IMR-90 (cell line): ENCODE results near the gene TRDMT1. TPM values are rescaled to one million over a fixed set of nuclear protein-coding genes. Genes with fewer than 3 reads are reported as not detected.

ENCODE experiments used
- ATAC-seq: fragments of 200-7000 bp; cut with Tn5 transposase; 2 replicates; pipeline ENCODE4 v1.9.1; 2020; ENCODE audit warnings: low read depth, mild to moderate bottlenecking, moderate library complexity
- BruUV-seq: library from RNA; stranded (reverse); fragments of 400-500 nt; replicated peaks from 2 replicates; lab custom pipeline; 2021; lab: Mats Ljungman, UMichigan
- CTCF ChIA-PET: fragments of 300-600 bp; formaldehyde crosslinking; extraction: SDS; loops from one replicate; lab custom pipeline; 2021; ENCODE audit warnings: antibody characterized with exemption; lab: Yijun Ruan, JAX
- POLR2A ChIA-PET: fragments of 300-600 bp; sonication (Branson Sonifier 250); formaldehyde crosslinking; loops from one replicate; lab custom pipeline; 2022; ENCODE audit warnings: antibody characterized with exemption; ENCODE audit not compliant: unreplicated experiment; lab: Charles Lee
- DNase-seq: peaks from one replicate; pipeline ENCODE4 v3.0.0; 2013
- H2AFZ ChIP-seq: replicated peaks from 2 replicates; pipeline ENCODE3; 2013; ENCODE audit warnings: low read length, mild to moderate bottlenecking; ENCODE audit not compliant: poor library complexity
- H2AK5ac ChIP-seq: 2 replicates; pipeline ENCODE4 v1.6.1; 2013; ENCODE audit warnings: low read depth, low read length, inconsistent platforms
- H2AK9ac ChIP-seq: replicated peaks from 2 replicates; pipeline ENCODE3; 2013; ENCODE audit warnings: mild to moderate bottlenecking, low read depth, low read length, moderate library complexity; ENCODE audit not compliant: poor library complexity
- H2BK120ac ChIP-seq: 2 replicates; pipeline ENCODE4 v1.6.1; 2013; ENCODE audit warnings: low read depth, low read length, inconsistent platforms
- H2BK15ac ChIP-seq: 3 replicates; pipeline ENCODE4 v1.6.1; 2013; ENCODE audit warnings: low read depth, low read length, inconsistent platforms
- H2BK20ac ChIP-seq: 2 replicates; pipeline ENCODE4 v1.6.1; 2013; ENCODE audit warnings: low read depth, mild to moderate bottlenecking, inconsistent platforms, low read length, moderate library complexity
- H2BK5ac ChIP-seq: 2 replicates; pipeline ENCODE4 v1.6.1; 2013; ENCODE audit warnings: mild to moderate bottlenecking, low read depth, low read length, inconsistent platforms; ENCODE audit not compliant: poor library complexity, severe bottlenecking
- H3K14ac ChIP-seq: replicated peaks from 2 replicates; pipeline ENCODE4 v1.6.1; 2013; ENCODE audit warnings: low read depth, low read length, inconsistent platforms
- H3K18ac ChIP-seq: 2 replicates; pipeline ENCODE4 v1.6.1; 2013; ENCODE audit warnings: low read depth, low read length, control low read depth
- H3K23ac ChIP-seq: 2 replicates; pipeline ENCODE4 v1.6.1; 2013; ENCODE audit warnings: low read depth, low read length, inconsistent platforms
- H3K27ac ChIP-seq: 2 replicates; pipeline ENCODE4 v1.5.1; 2013; ENCODE audit warnings: mild to moderate bottlenecking, control low read depth, low read length; ENCODE audit not compliant: insufficient read depth
- H3K27me3 ChIP-seq: 2 replicates; pipeline ENCODE4 v1.6.1; 2013; ENCODE audit warnings: low read length; ENCODE audit not compliant: control insufficient read depth, insufficient read depth
- H3K36me3 ChIP-seq: 2 replicates; pipeline ENCODE4 v1.6.1; 2013; ENCODE audit warnings: low read length, mixed read lengths; ENCODE audit not compliant: control insufficient read depth, insufficient read depth
- H3K4ac ChIP-seq: 2 replicates; pipeline ENCODE4 v1.6.1; 2013; ENCODE audit warnings: low read depth, low read length, inconsistent platforms
- H3K4me1 ChIP-seq: 2 replicates; pipeline ENCODE4 v1.6.1; 2013; ENCODE audit warnings: low read length, mixed read lengths; ENCODE audit not compliant: control insufficient read depth, insufficient read depth
- H3K4me2 ChIP-seq: 2 replicates; pipeline ENCODE4 v1.6.1; 2013; ENCODE audit warnings: low read depth, mild to moderate bottlenecking, control low read depth, low read length, moderate library complexity
- H3K4me3 ChIP-seq: 2 replicates; pipeline ENCODE4 v1.5.1; 2013; ENCODE audit warnings: low read depth, mild to moderate bottlenecking, control low read depth, low read length, moderate library complexity; ENCODE audit not compliant: insufficient read depth
- H3K56ac ChIP-seq: 2 replicates; pipeline ENCODE4 v1.6.1; 2013; ENCODE audit warnings: low read length, inconsistent platforms; ENCODE audit not compliant: insufficient read depth; ENCODE audit errors: extremely low read depth
- H3K79me1 ChIP-seq, 2 experiments: 2 replicates each; pipeline ENCODE4 v1.6.1; 2013; ENCODE audit warnings: low read length in 2 of 2, inconsistent platforms in 1 of 2, low read depth in 1 of 2
- H3K9ac ChIP-seq: 2 replicates; pipeline ENCODE4 v1.6.1; 2013; ENCODE audit warnings: low read depth, low read length, control low read depth
- H3K9me1 ChIP-seq: 2 replicates; pipeline ENCODE4 v1.6.1; 2013; ENCODE audit warnings: low read length, inconsistent platforms; ENCODE audit not compliant: insufficient read depth
- H3K9me3 ChIP-seq: 2 replicates; pipeline ENCODE4 v1.6.1; 2013; ENCODE audit warnings: low read length; ENCODE audit not compliant: control insufficient read depth, insufficient read depth
- H4K20me1 ChIP-seq: 2 replicates; pipeline ENCODE4 v1.6.1; 2013; ENCODE audit warnings: low read length, inconsistent platforms; ENCODE audit not compliant: insufficient read depth
- H4K5ac ChIP-seq: 2 replicates; pipeline ENCODE4 v1.6.1; 2013; ENCODE audit warnings: mild to moderate bottlenecking, low read depth, low read length, control low read depth
- H4K8ac ChIP-seq, 2 experiments: 2 replicates each; pipeline ENCODE4 v1.6.1; 2013; ENCODE audit warnings: low read depth in 2 of 2, low read length in 2 of 2, control low read depth in 1 of 2, inconsistent platforms in 1 of 2
- H4K91ac ChIP-seq: 2 replicates; pipeline ENCODE4 v1.6.1; 2013; ENCODE audit warnings: low read depth, low read length, inconsistent platforms; ENCODE audit not compliant: insufficient read depth
- BHLHE40 ChIP-seq: fragments of 150-350 bp; IDR thresholded peaks from 2 replicates; pipeline ENCODE4 v1.6.1; 2016; ENCODE audit warnings: mild to moderate bottlenecking, low read depth, low read length
- CEBPB ChIP-seq: IDR thresholded peaks from 2 replicates; pipeline ENCODE4 v1.6.1; 2012; ENCODE audit warnings: low read depth, low read length, improper control_type of control experiment
- CHD1 ChIP-seq: IDR thresholded peaks from 2 replicates; pipeline ENCODE4 v1.6.1; 2012; ENCODE audit warnings: low read depth, low read length, improper control_type of control experiment
- CTCF ChIP-seq: conservative IDR thresholded peaks from 2 replicates; pipeline ENCODE4 v1.5.1; 2012; ENCODE audit warnings: mild to moderate bottlenecking, low read depth, low read length, improper control_type of control experiment
- ELK1 ChIP-seq: fragments of 150-350 bp; IDR thresholded peaks from 2 replicates; pipeline ENCODE4 v1.6.1; 2016; ENCODE audit warnings: low read depth, mild to moderate bottlenecking, low read length, moderate library complexity, borderline replicate concordance
- FOS ChIP-seq: fragments of 150-350 bp; IDR thresholded peaks from 2 replicates; pipeline ENCODE4 v1.6.1; 2016; ENCODE audit warnings: low read depth, low read length
- MAFK ChIP-seq: IDR thresholded peaks from 2 replicates; pipeline ENCODE4 v1.6.1; 2012; ENCODE audit warnings: low read depth, low read length, improper control_type of control experiment
- MAZ ChIP-seq: IDR thresholded peaks from 2 replicates; pipeline ENCODE4 v1.6.1; 2012; ENCODE audit warnings: low read depth, mild to moderate bottlenecking, low read length, improper control_type of control experiment, moderate library complexity, borderline replicate concordance
- MXI1 ChIP-seq: IDR thresholded peaks from 2 replicates; pipeline ENCODE4 v1.6.1; 2012; ENCODE audit warnings: low read depth, mild to moderate bottlenecking, low read length, moderate library complexity, borderline replicate concordance
- NFE2L2 ChIP-seq: fragments of 150-350 bp; IDR thresholded peaks from 2 replicates; pipeline ENCODE4 v1.6.1; 2016; ENCODE audit warnings: low read depth, mild to moderate bottlenecking, low read length
- POLR2A ChIP-seq: IDR thresholded peaks from 2 replicates; pipeline ENCODE4 v1.6.1; 2012; ENCODE audit warnings: mild to moderate bottlenecking, low read depth, low read length
- RAD21 ChIP-seq: IDR thresholded peaks from 2 replicates; pipeline ENCODE4 v1.6.1; 2012; ENCODE audit warnings: low read length, improper control_type of control experiment
- RCOR1 ChIP-seq: IDR thresholded peaks from 2 replicates; pipeline ENCODE4 v1.6.1; 2012; ENCODE audit warnings: mild to moderate bottlenecking, low read length, improper control_type of control experiment; ENCODE audit not compliant: insufficient replicate concordance
- RFX5 ChIP-seq: IDR thresholded peaks from 2 replicates; pipeline ENCODE4 v1.8.0; 2012; ENCODE audit warnings: low read depth, mild to moderate bottlenecking, low read length, moderate library complexity
- SMC3 ChIP-seq: fragments of 150-350 bp; IDR thresholded peaks from 2 replicates; pipeline ENCODE4 v1.6.1; 2016; ENCODE audit warnings: low read depth, mild to moderate bottlenecking, antibody characterized with exemption, low read length, moderate library complexity
- USF2 ChIP-seq: fragments of 150-350 bp; IDR thresholded peaks from 2 replicates; pipeline ENCODE4 v1.6.1; 2017; ENCODE audit warnings: mild to moderate bottlenecking, antibody characterized with exemption, low read length, low read depth
- WGBS, 2 experiments: methylation state at CpG; one replicate each; pipeline versions ENCODE4 v1.1.5 to v1.1.7; 2013; ENCODE audit warnings: missing lambda C conversion rate in 2 of 2; ENCODE audit not compliant: insufficient read length in 1 of 2; ENCODE audit errors: extremely low coverage in 2 of 2; 5-methylcytosine and 5-hydroxymethylcytosine counted together
- dilution Hi-C: fragments of 300-500 bp; cut with HindIII; formaldehyde crosslinking; loops from one replicate; pipeline ENCODE4 v1.14.3; 2018; ENCODE audit warnings: low sequenced_read_pairs; ENCODE audit not compliant: unreplicated experiment
- in situ Hi-C: fragments of 300-500 bp; cut with MboI; formaldehyde crosslinking; loops from 3 replicates; pipeline ENCODE4 v1.14.3; 2019; ENCODE audit warnings: low sequenced_read_pairs, inconsistent platforms, mixed read lengths
- intact Hi-C: fragments of 100-400 bp; cut with micrococcal nuclease; formaldehyde crosslinking; loops from 2 replicates; pipeline ENCODE4 v1.10.0; 2022
- polyA plus RNA-seq, 3 experiments: library from polyadenylated mRNA; depleted of rRNA; stranded (reverse); fragments of >200 nt; gene quantifications; 2 replicates each; pipeline ENCODE4 v1.2.3, GENCODE V29; 2012; ENCODE audit warnings: low replicate concordance in 1 of 3
- total RNA-seq: library from RNA; depleted of rRNA; stranded (reverse); fragments of >200 nt; gene quantifications from 2 replicates; pipeline ENCODE4 v1.2.3, GENCODE V29; 2012

Gene TRDMT1
- total and polyA plus RNA-seq, 2 of the 4 experiments (the other 2 are of a cell fraction): 2.1 to 4.7 TPM

GRCh38 chr10:17144032-17144431 is 57.4 kb downstream of the TRDMT1 start:
- no TSS peak for BruUV-seq
- ATAC-seq (no peak), DNase-seq (no peak)
- Histone ChIP-seq H3K27ac (no peak overlapping the region), H3K4me3 (no peak overlapping the region), H4K20me1 (no peaks in the 10 kb centered on the region), H3K9me1 (peaks cover 3% of the 10 kb centered on the region; the same call in 1 of the 2 replicates), H2AK5ac (no peak overlapping the region), H2BK20ac (no peak overlapping the region), H2BK5ac (no peak overlapping the region), H3K9me3 (no peaks in the 10 kb centered on the region), H3K27me3 (no peaks in the 10 kb centered on the region), H4K8ac (no peak overlapping the region), H3K56ac (no peak overlapping the region), H3K4ac (no peak overlapping the region), H2AK9ac (no peak overlapping the region), H3K79me1 (no peaks in the 10 kb centered on the region; a peak in 1 of 4 replicates), H3K18ac (no peak overlapping the region), H4K5ac (no peak overlapping the region), H2BK15ac (no peak overlapping the region), H3K36me3 (no peaks in the 10 kb centered on the region), H4K91ac (no peak overlapping the region), H3K4me2 (no peak overlapping the region), H2BK120ac (no peak overlapping the region), H3K23ac (no peak overlapping the region), H3K9ac (no peak overlapping the region), H2AFZ (no peak overlapping the region), H3K4me1 (peaks cover 8% of the 10 kb centered on the region), H3K14ac (no peak overlapping the region)
- TF ChIP-seq MAFK: no peak
- no peak for TF ChIP-seq CTCF
- no peak for TF ChIP-seq MAZ
- no peak for TF ChIP-seq POLR2A
- no peak for TF ChIP-seq NFE2L2
- TF ChIP-seq RAD21: no peak
- TF ChIP-seq RCOR1: no peak
- no peak for TF ChIP-seq SMC3
- no peak for TF ChIP-seq CEBPB
- TF ChIP-seq CHD1: no peak
- TF ChIP-seq FOS: no peak
- no peak for TF ChIP-seq BHLHE40
- no peak for TF ChIP-seq RFX5
- TF ChIP-seq MXI1: no peak
- TF ChIP-seq USF2: no peak
- no peak for TF ChIP-seq ELK1
- dilution Hi-C loops (no loop called here), intact Hi-C loops (no loop called here), in situ Hi-C loops (no loop called here)
- WGBS, 2 experiments: no CpG with 5 or more reads among the region's 2 CpGs
- ChIA-PET POLR2A (no interaction called here), CTCF (interaction anchor here (0.6 kb wide), 4 partner anchors 9 to 795 kb away, joined by 3 to 7 read pairs (median 4); no protein-coding TSS in a partner anchor)
